Body of pancreas (tissue), 4 donors: ENCODE results near the gene PMEL. TPM values are rescaled to one million over a fixed set of nuclear protein-coding genes. Genes with fewer than 3 reads are reported as not detected.
A peak's percentile ranks its signal among the peaks of the same experiment; 100 is the strongest.
"Not testable (repeated sequence)": the region's sequence is repeated elsewhere in the genome, so short reads cannot be mapped to it uniquely, and the experiment has no call there.

Experiments used
- ATAC-seq: fragments of 150-250 bp; one replicate; pipeline ENCODE4 v1.9.1; 2016
- DNase-seq, 4 donors: peaks; one replicate each; pipeline ENCODE4 v3.0.0-alpha.2; 2019
- H3K27ac ChIP-seq, 4 donors: fragments of 200-600 bp; sonication (generic); 1 replicate in 3 of 4; 2 replicates in 1 of 4; pipeline versions ENCODE4 v1.5.1 to v1.6.1; 2016 to 2019; ENCODE audit warnings: mild to moderate bottlenecking in 1 of 4, mixed read lengths in 1 of 4, moderate library complexity in 1 of 4
- H3K27me3 ChIP-seq, 2 donors: fragments of 200-600 bp; sonication (generic); one replicate each; pipeline ENCODE4 v1.6.0; 2016; ENCODE audit warnings: mild to moderate bottlenecking in 1 of 2
- H3K36me3 ChIP-seq, 2 donors: fragments of 200-600 bp; sonication (generic); replicated peaks in 1 of 2; 2 replicates each; pipeline ENCODE4 v1.5.1; 2016; ENCODE audit warnings: low read depth in 2 of 2; ENCODE audit not compliant: insufficient read depth in 1 of 2
- H3K4me1 ChIP-seq: fragments of 200-600 bp; sonication (generic); one replicate; pipeline ENCODE4 v1.6.0; 2016
- H3K4me3 ChIP-seq, 2 donors: fragments of 200-600 bp; sonication (generic); 1 replicate in 1 of 2; 2 replicates in 1 of 2; pipeline ENCODE4 v1.5.1; 2016 to 2019
- H3K9me3 ChIP-seq, 3 donors: fragments of 200-600 bp; sonication (generic); 1 replicate in 2 of 3; 2 replicates in 1 of 3; pipeline ENCODE4 v1.5.1; 2016
- CTCF ChIP-seq, 7 experiments: fragments of 450-650 bp in 4 of 7; fragments of 200-600 bp in 3 of 7; sonication (generic) in 3 of 7; IDR thresholded peaks; one replicate each; pipeline ENCODE4 v1.5.1; 2016 to 2019; ENCODE audit warnings: antibody characterized with exemption in 7 of 7
- POLR2A ChIP-seq, 3 donors: fragments of 450-650 bp; IDR thresholded peaks; one replicate each; pipeline ENCODE4 v1.6.1; 2016; ENCODE audit warnings: antibody characterized with exemption in 3 of 3, mild to moderate bottlenecking in 2 of 3
- WGBS, 2 donors: methylation state at CpG; one replicate each; pipeline ENCODE4 v1.1.5; 2017; 5-methylcytosine and 5-hydroxymethylcytosine counted together
- intact Hi-C: fragments of 100-400 bp; cut with DNase I; formaldehyde crosslinking; loops from one replicate; pipeline ENCODE4 v1.15.1; 2023
- total RNA-seq, 2 donors: library from RNA; depleted of rRNA; stranded (reverse); fragments of >200 nt; gene quantifications; one replicate each; pipeline ENCODE4 v1.1.0, GENCODE V29; 2016

PMEL gene
- total RNA-seq, 2 donors from 2014 or later, result 1.6 to 2.6 TPM

- H3K27me3 ChIP-seq, result no peaks in the 10 kb centered on the region
Measured at GRCh38 chr12:56007564-56008559, 42.0 kb upstream of the PMEL start.

GRCh38 chr12:56004211-56004610, 38.4 kb upstream of the PMEL start:
- peaks cover 18% of the 10 kb centered on the region for H3K4me1 ChIP-seq
- no peak for DNase-seq
- H3K27ac ChIP-seq, result no peak overlapping the region
- TF ChIP-seq POLR2A (IDR thresholded peaks at IDR 0.05), result no peak
- TF ChIP-seq CTCF (IDR thresholded peaks at IDR 0.05), result no peak
- ATAC-seq, result no peak
- H3K9me3 ChIP-seq, result no peaks in the 10 kb centered on the region
- no peaks in the 10 kb centered on the region for H3K27me3 ChIP-seq
- H3K36me3 ChIP-seq, result peaks cover 0 to 2% of the 10 kb centered on the region in 2 donors
- H3K4me3 ChIP-seq, result no peak overlapping the region
- intact Hi-C loops, result no loop called here
- 92% methylated on average over 7 of the region's 10 CpGs; no CpG with 5 or more reads in 1 of the 2 donors for WGBS, 2 donors

More at GRCh38 chr12:56007564-56008559, 42.0 kb upstream of the PMEL start:
- TF ChIP-seq POLR2A (IDR thresholded peaks at IDR 0.05) (peak in 1 of 3 donors; percentile 13), CTCF (IDR thresholded peaks at IDR 0.05) (no peak)
- peak overlapping the region; percentile 92 to 99 for H3K4me3 ChIP-seq
- ATAC-seq (peak; percentile 76), DNase-seq (peak; percentile 61 to 83 (median 70))
- peaks cover 0 to 2% of the 10 kb centered on the region in 2 donors for H3K36me3 ChIP-seq
- WGBS, 2 donors, result 1 to 2% methylated on average over 19 to 42 of the region's 44 CpGs
- H3K27ac ChIP-seq, result peak overlapping the region; percentile 84 to 93 (median 88)
- peaks cover 7% of the 10 kb centered on the region for H3K4me1 ChIP-seq
- intact Hi-C loops, result no loop called here
- no peaks in the 10 kb centered on the region for H3K9me3 ChIP-seq

GRCh38 chr12:56003376-56003775, 37.5 kb upstream of the PMEL start:
- WGBS, 2 donors, result 88 to 90% methylated on average over 5 of the region's 5 CpGs
- H3K36me3 ChIP-seq, DNase-seq, H3K9me3 ChIP-seq, ATAC-seq, H3K4me3 ChIP-seq, H3K27me3 ChIP-seq, intact Hi-C loops, H3K27ac ChIP-seq: not testable (repeated sequence)
- peaks cover 20% of the 10 kb centered on the region for H3K4me1 ChIP-seq

GRCh38 chr12:56001487-56002100, 35.8 kb upstream of the PMEL start:
- WGBS, 2 donors, result 54% methylated on average over 7 of the region's 7 CpGs
- Histone ChIP-seq H3K27me3 (no peaks in the 10 kb centered on the region), H3K36me3 (peaks cover 0 to 2% of the 10 kb centered on the region in 2 donors), H3K4me3 (no peak overlapping the region), H3K9me3 (no peaks in the 10 kb centered on the region), H3K27ac (peak overlapping the region in 1 of 4 donors; percentile 62), H3K4me1 (peaks cover 24% of the 10 kb centered on the region)
- no peak for DNase-seq
- ATAC-seq, result no peak
- no peak for TF ChIP-seq POLR2A (IDR thresholded peaks at IDR 0.05)
- no peak for TF ChIP-seq CTCF (IDR thresholded peaks at IDR 0.05)
- intact Hi-C loops, result no loop called here

- H3K9me3 ChIP-seq, DNase-seq, intact Hi-C loops, H3K27ac ChIP-seq, H3K4me3 ChIP-seq, H3K27me3 ChIP-seq, H3K36me3 ChIP-seq, ATAC-seq: not testable (repeated sequence)
- WGBS, 2 donors, result 94 to 100% methylated on average over 7 to 32 of the region's 33 CpGs
- peaks cover 24% of the 10 kb centered on the region for H3K4me1 ChIP-seq
Measured at GRCh38 chr12:55999999-56000540, 34.2 kb upstream of the PMEL start.

- H3K9me3 ChIP-seq, intact Hi-C loops, H3K27me3 ChIP-seq, H3K36me3 ChIP-seq, H3K27ac ChIP-seq, DNase-seq, H3K4me3 ChIP-seq, ATAC-seq: not testable (repeated sequence)
- WGBS, 2 donors, result 61 to 65% methylated on average over 6 of the region's 6 CpGs
- H3K4me1 ChIP-seq, result peaks cover 24% of the 10 kb centered on the region
Measured at GRCh38 chr12:55999522-55999921, 33.7 kb upstream of the PMEL start.
